ENCODE results near the gene ARL5C.
"Not testable (repeated sequence)": the region's sequence is repeated elsewhere in the genome, so short reads cannot be mapped to it uniquely, and the experiment has no call there.

The ARL5C gene

DNA sequence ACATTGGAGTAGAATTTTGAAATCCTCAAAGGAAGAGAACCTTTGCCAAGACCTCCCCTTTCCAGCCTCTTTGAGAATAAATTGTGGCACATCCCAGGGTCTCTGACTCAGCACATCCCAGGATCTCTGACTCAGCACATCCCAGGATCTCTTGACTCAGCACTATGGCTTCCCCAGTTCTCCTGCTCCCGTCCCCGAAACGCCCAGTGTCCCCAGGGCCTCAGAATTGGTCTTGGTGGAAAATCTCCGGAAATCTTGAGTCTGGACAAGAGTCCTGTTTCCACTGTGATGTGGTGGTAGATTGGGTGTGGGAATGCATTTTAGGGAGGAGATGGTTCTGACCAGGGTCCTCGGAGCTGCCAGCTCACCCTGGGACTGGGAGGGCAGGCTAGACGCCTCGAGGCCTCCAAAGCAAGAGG is 33.8 kb downstream of the ARL5C start:
- no peak for DNase-seq (ENCODE audit: extremely low spot score)
- ChIA-PET POLR2A (no interaction called here), CTCF (interaction anchor here (1.1 kb wide), 1 partner anchor 9 kb away, joined by 3 read pairs; no protein-coding TSS in a partner anchor)
- TF ChIP-seq, protein P1, sequence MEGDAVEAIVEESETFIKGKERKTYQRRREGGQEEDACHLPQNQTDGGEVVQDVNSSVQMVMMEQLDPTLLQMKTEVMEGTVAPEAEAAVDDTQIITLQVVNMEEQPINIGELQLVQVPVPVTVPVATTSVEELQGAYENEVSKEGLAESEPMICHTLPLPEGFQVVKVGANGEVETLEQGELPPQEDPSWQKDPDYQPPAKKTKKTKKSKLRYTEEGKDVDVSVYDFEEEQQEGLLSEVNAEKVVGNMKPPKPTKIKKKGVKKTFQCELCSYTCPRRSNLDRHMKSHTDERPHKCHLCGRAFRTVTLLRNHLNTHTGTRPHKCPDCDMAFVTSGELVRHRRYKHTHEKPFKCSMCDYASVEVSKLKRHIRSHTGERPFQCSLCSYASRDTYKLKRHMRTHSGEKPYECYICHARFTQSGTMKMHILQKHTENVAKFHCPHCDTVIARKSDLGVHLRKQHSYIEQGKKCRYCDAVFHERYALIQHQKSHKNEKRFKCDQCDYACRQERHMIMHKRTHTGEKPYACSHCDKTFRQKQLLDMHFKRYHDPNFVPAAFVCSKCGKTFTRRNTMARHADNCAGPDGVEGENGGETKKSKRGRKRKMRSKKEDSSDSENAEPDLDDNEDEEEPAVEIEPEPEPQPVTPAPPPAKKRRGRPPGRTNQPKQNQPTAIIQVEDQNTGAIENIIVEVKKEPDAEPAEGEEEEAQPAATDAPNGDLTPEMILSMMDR (IDR thresholded peaks at IDR 0.05; ENCODE audit: control extremely low read depth, extremely low read depth, low read depth, missing control alignments) = no peak

DNA sequence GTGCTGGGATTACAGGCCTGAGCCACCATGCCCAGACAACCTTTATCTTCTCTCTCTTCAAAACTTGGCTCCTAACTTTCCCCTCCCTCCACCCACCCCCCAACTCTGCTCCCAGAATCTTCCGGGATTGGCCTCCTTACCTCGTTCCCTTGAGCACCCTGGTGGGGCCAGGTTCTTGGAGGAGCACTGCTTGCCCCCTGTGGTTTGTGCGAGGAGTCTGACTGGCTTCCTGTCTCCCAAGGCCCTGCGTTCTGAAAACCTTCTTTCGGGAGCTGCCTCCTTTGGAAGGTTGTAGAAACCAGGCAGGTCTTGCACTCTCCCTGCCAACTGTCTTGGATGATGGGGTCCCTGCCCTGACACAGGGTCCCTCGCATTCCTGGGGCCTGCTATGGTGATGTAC is 34.3 kb downstream of the ARL5C start:
- POLR2A ChIA-PET = no interaction called here
- CTCF ChIA-PET = interaction anchor here (1.0 kb wide), 1 partner anchor 17 kb away, joined by 3 read pairs; no protein-coding TSS in a partner anchor

DNA sequence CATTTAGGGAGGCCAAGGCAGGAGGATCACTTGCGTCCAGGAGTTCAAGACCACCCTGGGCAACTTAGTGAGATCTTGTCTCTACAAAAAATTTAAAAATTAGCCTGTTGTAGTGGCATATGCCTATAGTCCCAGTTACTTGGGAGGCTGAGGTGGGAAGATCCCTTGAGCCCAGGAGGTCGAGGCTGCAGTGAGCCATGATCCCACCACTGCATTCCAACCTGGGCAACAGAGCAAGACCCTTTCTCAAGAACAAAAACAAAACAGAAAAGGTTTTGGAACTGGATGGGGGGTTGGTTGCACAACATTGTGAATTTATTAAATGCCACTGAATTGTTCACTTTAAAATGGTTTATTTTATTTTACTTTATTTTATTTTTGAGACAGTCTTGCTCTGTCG is 35.8 kb downstream of the ARL5C start:
- no peak for DNase-seq (ENCODE audit: extremely low spot score)
- TF ChIP-seq, protein P1 (IDR thresholded peaks at IDR 0.05; ENCODE audit: control extremely low read depth, extremely low read depth, low read depth, missing control alignments) = no peak
- POLR2A ChIA-PET = no interaction called here
- CTCF ChIA-PET = interaction anchor here (0.7 kb wide), 1 partner anchor 115 kb away, joined by 3 read pairs; no protein-coding TSS in a partner anchor

More for the DNA sequence above, 34.3 kb downstream of the ARL5C start:
- DNase-seq (ENCODE audit: extremely low spot score) = no peak
- TF ChIP-seq, protein P1 (IDR thresholded peaks at IDR 0.05; ENCODE audit: control extremely low read depth, extremely low read depth, low read depth, missing control alignments) = no peak

DNA sequence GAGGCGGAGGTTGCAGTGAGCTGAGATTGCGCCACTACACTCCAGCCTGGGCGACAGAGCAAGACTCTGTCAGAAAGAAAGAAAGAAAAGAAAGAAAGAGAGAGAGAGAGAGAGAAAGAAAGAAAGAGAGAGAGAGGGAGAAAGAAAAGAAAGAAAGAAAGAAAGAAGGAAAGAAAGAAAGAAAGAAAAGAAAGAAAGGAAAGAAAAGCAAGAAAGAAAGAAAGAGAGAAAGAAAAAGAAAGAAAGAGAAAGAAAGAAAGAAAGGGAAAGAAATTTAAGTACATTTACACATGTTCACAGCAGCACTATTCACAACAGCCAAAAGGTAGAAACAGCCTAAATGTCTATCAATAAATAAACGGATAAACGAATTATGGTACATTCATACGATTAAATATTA is 36.4 kb downstream of the ARL5C start:
- CTCF ChIA-PET; DNase-seq (ENCODE audit: extremely low spot score); POLR2A ChIA-PET: not testable (repeated sequence)

DNA sequence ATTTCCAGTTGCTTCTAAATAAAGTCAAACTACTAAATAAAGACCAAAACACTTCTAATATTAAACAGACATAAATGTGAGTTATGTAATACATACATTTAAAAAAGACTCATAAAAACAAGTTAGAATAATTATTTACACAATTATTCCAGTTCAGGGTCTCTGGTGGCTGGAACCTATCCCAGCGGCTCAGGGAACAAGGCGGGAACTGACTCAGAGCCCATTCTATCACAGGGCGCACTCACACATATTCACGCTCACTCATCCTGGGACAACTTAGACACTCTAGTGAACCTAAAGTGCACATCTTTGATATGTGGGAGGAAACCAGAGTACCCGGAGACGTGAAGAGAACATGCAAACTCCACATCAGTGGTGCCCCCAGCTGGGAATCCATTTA is 39.5 kb downstream of the ARL5C start:
- TF ChIP-seq, protein P1 (IDR thresholded peaks at IDR 0.05; ENCODE audit: control extremely low read depth, extremely low read depth, low read depth, missing control alignments) = no peak
- no peak for DNase-seq (ENCODE audit: extremely low spot score)
- CTCF ChIA-PET = no interaction called here
- POLR2A ChIA-PET = no interaction called here

DNA sequence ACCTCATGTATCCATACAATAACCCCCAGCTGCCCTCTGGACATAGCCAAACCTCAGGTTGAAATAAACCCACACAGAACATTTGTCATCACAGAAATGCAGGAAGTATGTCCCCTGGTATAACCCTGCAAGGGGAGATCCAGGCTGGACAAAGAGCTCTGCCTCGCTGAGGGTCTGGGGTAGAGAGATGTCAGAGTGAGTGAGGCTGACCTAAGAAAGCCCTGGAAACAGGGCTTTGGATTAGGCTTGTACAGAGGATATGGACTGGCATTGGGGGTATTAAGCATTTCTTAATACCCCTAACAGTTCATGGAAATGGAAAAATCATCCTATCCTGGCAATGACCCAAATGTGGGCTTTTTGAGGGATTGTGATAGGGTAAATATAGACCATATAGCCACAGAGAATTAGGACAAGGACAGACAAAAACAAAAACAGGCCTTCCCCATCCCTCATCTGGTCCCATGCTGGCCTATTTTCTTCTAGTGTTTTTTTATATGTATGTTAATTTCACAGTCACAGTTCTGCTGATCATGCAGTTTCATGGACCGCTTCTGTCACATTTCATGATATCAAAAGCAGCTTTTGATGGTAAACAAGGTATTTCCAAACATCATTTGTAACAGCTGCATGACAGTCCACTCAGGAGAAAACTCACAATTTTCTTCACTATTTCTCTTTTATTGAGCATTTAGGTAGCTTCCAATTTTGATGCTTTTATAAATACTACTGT is 40.7 kb downstream of the ARL5C start:
- DNase-seq (ENCODE audit: extremely low spot score) = no peak
- CTCF ChIA-PET = no interaction called here
- POLR2A ChIA-PET = no interaction called here
- TF ChIP-seq, protein P1 (IDR thresholded peaks at IDR 0.05; ENCODE audit: control extremely low read depth, extremely low read depth, low read depth, missing control alignments) = no peak

DNA sequence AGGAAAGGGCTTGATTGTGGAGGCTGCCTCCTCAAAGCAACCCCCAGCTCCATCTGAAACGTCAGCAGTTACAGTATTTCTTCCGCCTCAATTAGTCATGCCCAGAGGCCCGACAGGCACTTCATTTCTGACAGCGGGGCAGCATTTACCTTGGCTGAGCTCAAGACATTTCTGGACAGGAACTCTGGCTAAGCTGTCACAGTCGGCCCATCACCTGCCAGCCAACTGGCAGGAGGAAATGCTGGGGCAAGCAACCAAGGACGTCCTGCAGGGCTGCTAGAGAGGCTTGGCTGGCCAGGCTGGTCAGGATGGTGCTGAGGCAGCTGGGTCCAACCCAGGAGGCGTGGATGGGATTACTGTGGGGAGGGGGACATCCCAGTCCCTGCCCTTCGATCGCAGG is 42.3 kb downstream of the ARL5C start:
- TF ChIP-seq, protein P1 (IDR thresholded peaks at IDR 0.05; ENCODE audit: control extremely low read depth, extremely low read depth, low read depth, missing control alignments) = no peak
- ChIA-PET CTCF (interaction anchor here (0.9 to 1.5 kb wide), 5 partner anchors 9 to 141 kb away, joined by 3 to 5 read pairs (median 3); no protein-coding TSS in a partner anchor), POLR2A (no interaction called here)
- DNase-seq (ENCODE audit: extremely low spot score) = no peak

All from GM10248 (cell line).